PC-9 (cell line): ENCODE results near the gene TMEM52. TPM values are rescaled to one million over a fixed set of nuclear protein-coding genes. Genes with fewer than 3 reads are reported as not detected.
A peak's percentile ranks its signal among the peaks of the same experiment; 100 is the strongest.

Experiments used
- BruUV-seq: library from RNA; stranded (reverse); fragments of 400-500 nt; replicated peaks from 2 replicates; lab custom pipeline; 2021; lab: Mats Ljungman, UMichigan
- CTCF ChIA-PET: fragments of 300-600 bp; sonication (Branson Sonifier 250); formaldehyde crosslinking; loops from one replicate; lab custom pipeline; 2022; ENCODE audit warnings: antibody characterized with exemption; lab: Charles Lee
- POLR2A ChIA-PET: fragments of 300-600 bp; sonication (Branson Sonifier 250); formaldehyde crosslinking; loops from one replicate; lab custom pipeline; 2022; ENCODE audit warnings: antibody characterized with exemption; ENCODE audit not compliant: unreplicated experiment; lab: Charles Lee
- DNase-seq, 2 experiments: peaks; one replicate each; pipeline versions ENCODE4 v3.0.0 to v3.0.0-alpha.2; 2015 to 2022; ENCODE audit warnings: mixed read lengths in 1 of 2
- H2AFZ ChIP-seq: fragments of 200-600 bp; sonication (generic); 2 replicates; pipeline ENCODE4 v1.8.1; 2017; ENCODE audit warnings: antibody characterized with exemption
- H3F3A ChIP-seq: fragments of 200-600 bp; sonication (generic); 2 replicates; pipeline ENCODE4 v1.8.1; 2017; ENCODE audit warnings: antibody characterized with exemption, mild to moderate bottlenecking, low read depth; ENCODE audit not compliant: insufficient read depth
- H3K27ac ChIP-seq: fragments of 200-600 bp; sonication (generic); 2 replicates; pipeline ENCODE4 v1.6.1; 2016; ENCODE audit warnings: mixed run types
- H3K27me3 ChIP-seq: fragments of 200-600 bp; sonication (generic); 2 replicates; pipeline ENCODE4 v1.6.1; 2016; ENCODE audit warnings: low read depth, mixed run types; ENCODE audit not compliant: insufficient read depth
- H3K36me3 ChIP-seq: fragments of 200-600 bp; sonication (generic); 2 replicates; pipeline ENCODE4 v1.6.1; 2016; ENCODE audit warnings: low read depth, mixed run types
- H3K4me1 ChIP-seq: fragments of 200-600 bp; sonication (generic); replicated peaks from 2 replicates; pipeline ENCODE4 v1.6.1; 2016; ENCODE audit warnings: mixed run types; ENCODE audit not compliant: insufficient read depth
- H3K4me2 ChIP-seq: fragments of 200-600 bp; sonication (generic); 2 replicates; pipeline ENCODE4 v1.6.1; 2017; ENCODE audit warnings: mixed run types
- H3K4me3 ChIP-seq: fragments of 200-600 bp; sonication (generic); 2 replicates; pipeline ENCODE4 v1.6.1; 2016; ENCODE audit warnings: mixed run types
- H3K79me2 ChIP-seq: fragments of 200-600 bp; sonication (generic); 2 replicates; pipeline ENCODE4 v1.6.1; 2017; ENCODE audit warnings: low read depth, mixed run types
- H3K9me2 ChIP-seq: fragments of 200-600 bp; sonication (generic); 2 replicates; pipeline ENCODE4 v1.8.1; 2017; ENCODE audit warnings: mild to moderate bottlenecking; ENCODE audit not compliant: insufficient read depth
- H3K9me3 ChIP-seq: fragments of 200-600 bp; sonication (generic); 2 replicates; pipeline ENCODE4 v1.8.1; 2016; ENCODE audit warnings: low read depth; ENCODE audit not compliant: insufficient read depth
- H4K20me1 ChIP-seq: fragments of 200-600 bp; sonication (generic); 2 replicates; pipeline ENCODE4 v1.8.1; 2017; ENCODE audit not compliant: insufficient read depth
- EZH2 ChIP-seq: fragments of 200-600 bp; sonication (generic); IDR thresholded peaks from 2 replicates; pipeline ENCODE4 v1.8.0; 2017; ENCODE audit warnings: antibody characterized with exemption, low read depth
- intact Hi-C: fragments of 100-400 bp; cut with micrococcal nuclease; formaldehyde crosslinking; loops from one replicate; pipeline ENCODE4 v1.10.0; 2022; ENCODE audit not compliant: unreplicated experiment
- total RNA-seq: library from RNA; stranded (reverse); gene quantifications from 2 replicates; pipeline ENCODE4 v1.2.3, GENCODE V29; 2021
- TF ChIP-seq, protein P1 (sequence below): fragments of 200-600 bp; sonication (generic); conservative IDR thresholded peaks from 2 replicates; pipeline ENCODE4 v1.6.1; 2017; ENCODE audit warnings: mixed run types, antibody characterized with exemption, mild to moderate bottlenecking, moderate library complexity

TMEM52 gene
- total RNA-seq, 1 experiment from 2014 or later: 7.4 TPM

DNA sequence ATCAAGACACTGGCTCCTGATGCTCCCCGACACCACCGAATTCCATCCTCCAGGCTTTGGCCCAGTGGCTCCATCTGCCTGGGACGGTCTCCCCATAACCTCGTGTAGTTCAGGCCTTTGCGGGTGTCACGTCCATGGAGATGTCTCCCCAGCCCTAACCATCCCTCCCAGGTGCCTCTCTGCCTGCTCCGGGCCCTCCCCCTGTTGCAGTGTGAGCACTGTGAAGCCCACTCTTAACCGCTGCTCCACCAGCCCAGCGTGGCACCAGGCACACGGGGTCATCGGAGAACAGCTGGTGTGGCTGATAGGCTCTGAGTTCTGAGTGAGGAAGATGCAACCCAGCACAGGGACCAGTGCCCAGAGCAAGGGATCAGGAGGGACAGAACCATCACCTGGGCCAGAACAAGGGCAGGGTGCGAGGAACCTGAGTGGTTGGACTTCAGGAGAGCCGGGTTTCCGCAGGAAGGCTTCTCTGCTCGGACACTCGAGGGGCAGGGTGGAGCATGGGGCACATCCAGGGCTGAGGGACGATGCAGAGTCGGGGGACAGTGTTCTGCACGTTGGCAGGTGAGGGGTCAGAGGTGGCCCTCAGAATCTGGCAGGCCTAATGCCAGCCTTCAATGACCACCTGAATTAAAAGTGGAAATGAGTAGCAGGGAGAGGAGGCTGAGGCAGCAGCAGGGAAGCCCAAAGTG, 25.6 kb downstream of the TMEM52 start:
- CTCF ChIA-PET: no interaction called here
- Histone ChIP-seq H3K79me2 (peaks cover 18% of the 10 kb centered on the region), H3K36me3 (no peaks in the 10 kb centered on the region), H3K27ac (no peak overlapping the region), H4K20me1 (peaks cover 15% of the 10 kb centered on the region), H3F3A (peaks cover 18% of the 10 kb centered on the region), H3K9me3 (no peaks in the 10 kb centered on the region), H3K27me3 (no peaks in the 10 kb centered on the region), H3K4me3 (no peak overlapping the region), H3K9me2 (no peaks in the 10 kb centered on the region), H3K4me2 (0 out of 2 replicates have a peak overlapping the region, but pooled peaks have one; percentile 32), H3K4me1 (peaks cover 44% of the 10 kb centered on the region), H2AFZ (no peak overlapping the region)
- DNase-seq: no peak
- intact Hi-C loops: loop anchor here (5.0 kb wide), 1 partner anchor 111 kb away; no protein-coding TSS in a partner anchor
- TF ChIP-seq, protein P1, sequence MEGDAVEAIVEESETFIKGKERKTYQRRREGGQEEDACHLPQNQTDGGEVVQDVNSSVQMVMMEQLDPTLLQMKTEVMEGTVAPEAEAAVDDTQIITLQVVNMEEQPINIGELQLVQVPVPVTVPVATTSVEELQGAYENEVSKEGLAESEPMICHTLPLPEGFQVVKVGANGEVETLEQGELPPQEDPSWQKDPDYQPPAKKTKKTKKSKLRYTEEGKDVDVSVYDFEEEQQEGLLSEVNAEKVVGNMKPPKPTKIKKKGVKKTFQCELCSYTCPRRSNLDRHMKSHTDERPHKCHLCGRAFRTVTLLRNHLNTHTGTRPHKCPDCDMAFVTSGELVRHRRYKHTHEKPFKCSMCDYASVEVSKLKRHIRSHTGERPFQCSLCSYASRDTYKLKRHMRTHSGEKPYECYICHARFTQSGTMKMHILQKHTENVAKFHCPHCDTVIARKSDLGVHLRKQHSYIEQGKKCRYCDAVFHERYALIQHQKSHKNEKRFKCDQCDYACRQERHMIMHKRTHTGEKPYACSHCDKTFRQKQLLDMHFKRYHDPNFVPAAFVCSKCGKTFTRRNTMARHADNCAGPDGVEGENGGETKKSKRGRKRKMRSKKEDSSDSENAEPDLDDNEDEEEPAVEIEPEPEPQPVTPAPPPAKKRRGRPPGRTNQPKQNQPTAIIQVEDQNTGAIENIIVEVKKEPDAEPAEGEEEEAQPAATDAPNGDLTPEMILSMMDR: no peak
- TF ChIP-seq EZH2: no peak
- BruUV-seq: no TSS peak
- POLR2A ChIA-PET: no interaction called here

DNA sequence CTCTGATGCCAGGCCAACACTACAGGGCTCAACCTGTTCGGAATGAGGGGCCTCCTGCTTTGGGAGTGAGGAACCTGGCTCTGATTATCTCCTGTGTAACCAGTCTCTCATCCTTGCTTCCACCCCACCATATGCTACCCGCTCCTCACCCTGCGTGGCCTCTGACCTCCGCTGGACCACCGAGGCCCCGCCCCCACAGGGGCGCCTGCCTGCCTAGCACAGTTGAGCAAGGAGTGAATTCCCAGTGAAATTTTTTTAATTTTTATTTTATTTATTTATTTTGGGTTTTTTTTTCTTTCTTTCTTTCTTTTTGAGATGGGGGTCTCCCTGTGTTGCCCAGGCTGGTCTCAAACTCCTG, 26.3 kb downstream of the TMEM52 start:
- Histone ChIP-seq H3F3A (peaks cover 12% of the 10 kb centered on the region), H3K9me2 (no peaks in the 10 kb centered on the region), H3K4me1 (peaks cover 46% of the 10 kb centered on the region), H3K36me3 (no peaks in the 10 kb centered on the region), H3K4me2 (peak overlapping the region; percentile 91; the same call in 1 of the 2 replicates), H3K27me3 (no peaks in the 10 kb centered on the region), H4K20me1 (peaks cover 22% of the 10 kb centered on the region), H3K4me3 (no peak overlapping the region), H3K9me3 (no peaks in the 10 kb centered on the region), H3K27ac (no peak overlapping the region), H2AFZ (no peak overlapping the region), H3K79me2 (peaks cover 25% of the 10 kb centered on the region)
- BruUV-seq: no TSS peak
- no peak for DNase-seq
- TF ChIP-seq, protein P1: no peak
- TF ChIP-seq EZH2: no peak
- intact Hi-C loops: loop anchor here (5.0 kb wide), 1 partner anchor 110 kb away; no protein-coding TSS in a partner anchor
- ChIA-PET POLR2A (no interaction called here), CTCF (no interaction called here)

DNA sequence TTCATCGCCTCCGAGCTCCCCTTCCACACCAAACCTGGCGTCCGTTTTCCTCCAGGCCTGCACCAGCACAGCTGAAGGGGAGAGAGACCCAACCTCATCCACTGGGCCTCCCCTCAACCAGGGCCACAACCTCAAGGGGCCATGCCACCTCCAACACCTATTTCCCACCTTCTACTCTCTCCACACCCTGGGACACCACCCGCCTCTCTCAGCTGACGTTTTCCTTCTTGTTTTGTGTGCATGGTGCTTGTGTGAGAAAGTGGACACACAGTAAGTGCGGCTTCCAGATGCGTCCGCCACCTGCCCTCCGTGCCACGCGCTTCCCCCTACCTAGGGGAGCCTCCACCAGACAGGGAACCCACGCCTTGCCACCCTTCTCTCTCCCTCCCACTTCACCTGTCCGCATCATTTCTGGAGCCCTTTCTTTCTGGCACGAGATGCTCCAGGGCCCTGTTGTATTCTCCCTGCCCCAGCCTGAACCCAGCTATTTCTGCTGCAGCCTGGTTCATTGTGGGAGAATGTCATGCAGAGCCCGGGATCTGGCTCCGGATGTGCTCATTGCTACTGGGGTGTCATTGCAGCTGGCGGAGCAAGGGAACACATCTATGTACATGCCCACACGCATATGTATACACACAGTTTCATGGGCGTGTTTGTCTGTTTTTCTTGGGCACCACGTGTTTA, 26.9 kb downstream of the TMEM52 start:
- Histone ChIP-seq H3K27ac (no peak overlapping the region), H3F3A (peaks cover 7% of the 10 kb centered on the region), H3K4me2 (peak overlapping the region; percentile 91), H4K20me1 (peaks cover 27% of the 10 kb centered on the region), H3K36me3 (no peaks in the 10 kb centered on the region; the same call in 1 of the 2 replicates), H3K4me1 (peaks cover 43% of the 10 kb centered on the region), H3K79me2 (peaks cover 30% of the 10 kb centered on the region), H3K9me3 (no peaks in the 10 kb centered on the region), H3K4me3 (peak overlapping the region; percentile 65), H2AFZ (peak overlapping the region; percentile 81), H3K27me3 (no peaks in the 10 kb centered on the region), H3K9me2 (no peaks in the 10 kb centered on the region)
- DNase-seq: no peak
- TF ChIP-seq, protein P1: no peak
- no peak for TF ChIP-seq EZH2
- intact Hi-C loops: loop anchor here (5.0 kb wide), 1 partner anchor 110 kb away; no protein-coding TSS in a partner anchor
- POLR2A ChIA-PET: no interaction called here
- TSS peak; percentile 62 for BruUV-seq
- CTCF ChIA-PET: no interaction called here
